Left colon (tissue), 2 donors: ENCODE data around the gene AHNAK. TPM values are rescaled to one million over a fixed set of nuclear protein-coding genes. Genes with fewer than 3 reads are reported as not detected.
"Not testable (repeated sequence)": the region's sequence is repeated elsewhere in the genome, so short reads cannot be mapped to it uniquely, and the experiment has no call there.

Experiments
- ATAC-seq: fragments of 200-7000 bp; cut with Tn5 transposase; one replicate; pipeline ENCODE4 v1.9.1; 2020; ENCODE audit warnings: mild to moderate bottlenecking, moderate library complexity
- DNase-seq, 2 donors: peaks; one replicate each; pipeline ENCODE4 v3.0.0-alpha.2; 2020
- intact Hi-C, 2 donors: fragments of 100-400 bp; cut with DNase I in 1 of 2; cut with micrococcal nuclease in 1 of 2; formaldehyde crosslinking; loops; one replicate each; pipeline versions ENCODE4 v1.11.2 to v1.14.0; 2022; cut with DNase I, micrococcal nuclease
- total RNA-seq, 2 donors: library from RNA; stranded (reverse); fragmentation: NEBNext Ultra II Directional; extraction: Animal tissue kit (Norgen Biotek cat#: 25700); gene quantifications; one replicate each; pipeline ENCODE4 v1.2.1, GENCODE V29; 2021
- donor health status: DM: no; HTN: no; CAD: no.
- donor health status: DM: yes; HTN: yes; CAD: no.

The AHNAK gene
- total RNA-seq, 2 donors from 2014 or later: 629 to 631 TPM

DNA sequence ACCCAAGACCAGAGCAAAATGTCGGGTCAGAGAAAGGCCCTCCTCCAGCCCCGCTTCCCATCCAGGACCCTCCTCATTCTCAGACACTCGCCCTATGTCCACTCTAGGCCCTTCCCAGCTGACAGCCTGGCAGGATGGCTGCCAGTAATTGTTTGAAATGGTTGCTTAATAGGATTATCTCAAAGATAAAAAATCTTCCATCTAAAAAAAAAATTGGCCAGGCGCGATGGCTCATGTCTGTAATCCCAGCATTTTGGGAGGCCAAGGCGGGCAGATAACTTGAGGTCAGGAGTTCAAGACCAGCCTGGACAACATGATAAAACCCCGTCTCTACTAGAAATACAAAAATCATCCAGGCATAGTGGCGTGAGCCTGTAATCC, 95.4 kb downstream of the AHNAK start:
- no peak for DNase-seq
- intact Hi-C loops: no loop called here
- no peak for ATAC-seq

- ATAC-seq (no peak), DNase-seq (no peak)
- intact Hi-C loops: no loop called here
Observed at GRCh38 chr11:62450543-62451240, 95.9 kb downstream of the AHNAK start.

- DNase-seq, ATAC-seq, intact Hi-C loops: not testable (repeated sequence)
Observed at GRCh38 chr11:62449912-62450311, 96.7 kb downstream of the AHNAK start.

GRCh38 chr11:62449451-62449851, 97.2 kb downstream of the AHNAK start:
- DNase-seq (peak; percentile 58 to 68), ATAC-seq (peak; percentile 53)
- intact Hi-C loops: no loop called here

DNA sequence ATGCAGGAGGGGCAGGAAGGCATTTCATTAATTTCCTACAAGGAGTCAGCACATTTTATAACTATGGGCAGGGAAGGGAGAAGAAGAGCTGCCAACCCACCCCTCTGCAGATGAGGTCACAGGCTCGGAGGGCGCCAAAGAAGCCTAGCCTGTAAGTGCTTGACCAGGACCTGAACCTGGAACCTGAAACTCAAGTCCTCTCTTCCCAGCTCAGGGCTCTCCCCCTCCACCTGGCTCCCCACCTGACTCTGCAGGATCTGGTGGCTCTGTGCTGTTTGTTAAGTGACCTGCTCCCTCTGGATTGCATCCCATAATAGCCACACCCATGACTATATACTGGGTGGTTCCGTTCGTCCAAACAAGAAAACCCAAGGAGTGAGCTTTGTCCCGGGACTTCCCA, 100.5 kb downstream of the AHNAK start:
- DNase-seq (peak; percentile 44 to 59), ATAC-seq (peak; percentile 88)
- intact Hi-C loops: no loop called here

- DNase-seq (peak in 1 of 2 donors; percentile 39), ATAC-seq (no peak)
- intact Hi-C loops: no loop called here
Observed at GRCh38 chr11:62445314-62445740, 101.3 kb downstream of the AHNAK start.

DNA sequence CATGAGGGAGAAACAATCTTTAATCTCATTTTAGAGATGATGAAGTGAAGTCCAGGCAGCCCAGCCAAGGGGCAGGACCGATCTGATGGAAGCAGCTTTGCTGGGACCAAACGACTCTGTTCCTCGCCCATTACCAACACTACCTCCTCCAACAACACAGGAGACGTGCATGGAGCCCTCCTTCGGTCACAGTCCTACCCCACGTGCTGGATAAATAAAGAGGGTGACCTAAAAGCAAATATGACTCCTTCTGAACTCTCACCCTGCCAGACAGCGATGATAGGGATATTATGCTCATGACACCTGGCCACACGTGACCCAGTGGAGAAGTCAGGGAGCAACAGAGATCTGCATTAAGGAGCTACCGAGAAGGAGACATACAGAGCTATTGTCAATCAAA, 101.8 kb downstream of the AHNAK start:
- DNase-seq: no peak
- peak; percentile 54 for ATAC-seq

GRCh38 chr11:62444236-62444833, 102.3 kb downstream of the AHNAK start:
- ATAC-seq (peak; percentile 22), DNase-seq (peak; percentile 59 to 67)
- intact Hi-C loops: no loop called here

More for the DNA sequence above, 101.8 kb downstream of the AHNAK start:
- intact Hi-C loops: no loop called here

DNA sequence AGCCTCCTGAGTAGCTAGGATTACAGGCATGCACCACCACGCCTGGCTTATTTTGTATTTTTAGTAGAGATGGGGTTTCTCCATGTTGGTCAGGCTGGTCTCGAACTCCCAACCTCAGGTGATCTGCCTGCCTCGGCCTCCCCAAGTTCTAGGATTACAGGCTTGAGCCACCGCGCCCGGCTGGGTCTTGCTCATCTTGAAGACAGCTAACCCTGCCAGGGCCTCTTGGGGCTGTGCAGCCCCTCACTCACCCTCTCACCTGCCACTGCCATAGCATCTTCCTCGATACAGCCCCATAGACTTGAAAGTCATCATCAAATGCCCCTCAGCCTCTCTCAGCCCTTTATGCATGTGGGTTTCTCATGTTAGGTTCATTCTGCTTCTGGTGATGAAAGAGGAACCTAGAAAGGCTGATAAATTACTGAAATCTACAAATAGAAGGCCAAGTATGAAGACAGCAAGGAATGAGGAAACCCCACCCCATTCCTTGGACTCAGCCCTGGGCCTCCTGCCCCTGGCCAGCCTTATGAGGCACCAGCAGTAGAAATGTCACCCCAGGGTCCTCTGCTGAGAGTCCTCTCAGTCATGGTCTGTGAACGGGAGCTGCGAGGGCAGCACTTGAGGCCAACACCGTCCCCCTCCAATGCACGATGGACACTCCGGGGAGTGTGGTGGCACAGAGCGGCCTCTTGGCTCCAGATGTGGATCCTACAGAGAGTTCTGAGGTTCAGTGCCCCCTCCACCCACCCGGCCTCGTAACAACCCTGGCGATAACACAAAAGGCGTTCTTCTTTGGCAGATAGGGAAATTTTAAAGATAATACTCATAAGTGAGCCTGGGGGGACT, 103.0 kb downstream of the AHNAK start:
- ATAC-seq (no peak), DNase-seq (no peak)
- intact Hi-C loops: no loop called here

DNA sequence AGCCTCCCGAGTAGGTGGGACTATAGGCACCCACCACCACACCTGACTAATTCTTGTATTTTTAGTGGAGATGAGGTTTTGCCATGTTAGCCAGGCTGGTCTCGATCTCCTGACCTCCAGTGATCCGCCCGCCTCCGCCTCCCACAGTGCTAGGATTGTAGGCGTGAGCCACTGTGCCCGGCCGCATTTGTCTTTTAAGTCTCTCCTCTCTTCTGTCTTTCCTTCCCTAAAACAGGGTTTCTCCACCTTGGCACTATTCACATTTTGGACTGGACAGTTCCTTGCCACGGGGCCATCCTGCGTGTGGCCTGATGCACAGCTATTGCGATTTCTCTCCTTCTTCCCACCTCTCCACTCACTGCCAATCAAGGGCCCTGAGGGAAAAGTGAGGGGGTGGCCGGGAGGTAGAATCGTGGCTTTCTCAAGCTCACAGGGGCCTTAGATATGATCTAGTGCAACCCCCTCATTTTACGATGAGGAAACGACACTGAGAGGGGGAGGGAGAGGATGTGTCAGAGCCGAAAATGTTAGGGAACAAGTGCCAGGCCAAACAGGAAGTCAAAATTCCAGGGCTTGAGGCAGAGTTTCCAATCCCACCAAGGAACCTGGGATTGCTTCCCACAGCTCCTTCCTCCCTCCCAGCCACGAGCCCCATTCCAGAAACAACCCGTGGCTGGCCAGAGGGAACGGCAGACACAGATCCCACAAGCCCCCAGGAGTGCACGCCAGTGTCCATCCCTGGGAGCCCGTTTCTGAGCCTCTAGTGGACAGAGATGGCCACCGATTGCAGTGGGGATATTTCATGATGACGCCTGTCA, 106.6 kb downstream of the AHNAK start:
- intact Hi-C loops: no loop called here
- DNase-seq: no peak
- no peak for ATAC-seq

- intact Hi-C loops: no loop called here
- ATAC-seq (peak; percentile 76), DNase-seq (no peak)
Observed at GRCh38 chr11:62438641-62439040, 108.0 kb downstream of the AHNAK start.

DNA sequence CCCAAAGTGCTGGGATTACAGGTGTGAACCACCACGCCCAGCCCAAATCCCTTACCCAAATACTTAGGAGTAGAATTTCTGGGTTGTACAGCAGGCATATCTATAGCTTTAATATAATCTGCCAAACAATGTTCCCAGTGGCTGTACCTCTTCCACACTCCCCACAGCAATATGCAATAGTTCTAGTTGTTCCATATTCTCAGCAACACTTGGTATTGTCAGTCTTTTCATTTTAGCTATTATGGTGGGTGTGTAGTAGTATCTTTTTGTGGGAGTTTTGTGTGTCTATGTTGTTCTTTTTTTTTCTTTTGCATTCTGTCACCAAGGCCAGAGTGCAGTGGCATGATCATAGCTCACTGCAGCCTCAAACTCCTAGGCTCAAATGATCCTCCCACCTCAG, 109.0 kb downstream of the AHNAK start:
- intact Hi-C loops: no loop called here

GRCh38 chr11:62435846-62436660, 110.6 kb downstream of the AHNAK start:
- DNase-seq (no peak), ATAC-seq (peak; percentile 76)
- intact Hi-C loops: no loop called here

More for the DNA sequence above, 109.0 kb downstream of the AHNAK start:
- DNase-seq: no peak
- ATAC-seq: no peak

DNA sequence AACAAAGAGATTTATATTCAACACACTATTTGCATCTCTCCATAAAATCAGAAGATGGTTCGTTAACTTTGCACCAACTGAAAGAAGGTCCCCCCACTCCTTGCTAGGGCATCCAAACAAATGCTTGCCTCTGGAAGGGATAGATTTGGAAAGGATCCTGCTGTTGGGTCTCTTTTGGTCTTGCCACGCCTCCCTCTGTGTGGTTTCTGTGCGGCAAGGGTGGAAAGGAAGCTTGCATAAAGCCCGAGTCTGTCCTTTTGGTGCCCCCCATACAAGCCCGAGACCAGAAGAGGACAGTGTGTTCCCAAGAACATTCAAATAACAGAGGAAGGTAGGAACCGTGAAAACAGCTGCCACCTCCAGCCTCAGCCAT, 112.7 kb downstream of the AHNAK start:
- peak in 1 of 2 donors; percentile 49 for DNase-seq
- ATAC-seq: no peak
- intact Hi-C loops: no loop called here

DNA sequence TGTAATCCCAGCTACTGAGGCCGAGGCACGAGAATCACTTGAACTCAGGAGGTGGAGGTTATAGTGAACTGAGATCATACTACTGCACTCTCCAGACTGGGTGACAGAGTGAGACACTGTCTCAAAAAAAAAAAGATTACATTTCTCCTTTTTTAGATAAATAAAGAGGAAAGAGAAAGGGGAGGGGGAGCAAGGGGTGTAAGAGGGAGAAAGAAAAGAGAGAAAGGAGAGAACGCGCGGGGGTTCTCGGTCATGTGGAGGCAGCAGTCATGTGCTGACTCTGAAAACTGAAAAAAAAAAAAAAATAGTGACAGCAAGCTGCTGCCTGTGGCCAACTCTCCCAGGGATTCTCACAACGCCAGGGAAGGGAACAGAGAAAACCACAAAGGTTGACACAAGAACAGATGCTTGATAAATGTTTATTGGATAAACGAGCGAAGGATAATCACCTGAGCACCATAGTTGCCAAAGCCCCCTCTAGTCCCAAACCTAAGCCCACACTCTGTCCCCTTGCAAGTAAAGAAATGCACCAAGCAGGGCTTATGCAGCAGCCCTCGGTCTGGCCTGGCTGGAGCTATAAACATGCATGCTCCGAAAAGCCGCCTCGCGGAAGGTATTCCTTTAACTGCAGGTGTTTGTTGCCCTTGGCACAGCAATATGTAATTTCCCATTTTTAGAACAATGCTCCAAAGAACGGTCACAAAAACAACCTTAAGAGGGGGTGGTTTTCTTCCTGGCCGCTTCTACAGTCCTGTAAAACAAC, 113.3 kb downstream of the AHNAK start:
- DNase-seq (peak in 1 of 2 donors; percentile 36), ATAC-seq (peak; percentile 50)
- intact Hi-C loops: no loop called here

GRCh38 chr11:62432695-62433094, 113.9 kb downstream of the AHNAK start:
- no peak for ATAC-seq
- intact Hi-C loops: no loop called here
- DNase-seq: no peak

DNA sequence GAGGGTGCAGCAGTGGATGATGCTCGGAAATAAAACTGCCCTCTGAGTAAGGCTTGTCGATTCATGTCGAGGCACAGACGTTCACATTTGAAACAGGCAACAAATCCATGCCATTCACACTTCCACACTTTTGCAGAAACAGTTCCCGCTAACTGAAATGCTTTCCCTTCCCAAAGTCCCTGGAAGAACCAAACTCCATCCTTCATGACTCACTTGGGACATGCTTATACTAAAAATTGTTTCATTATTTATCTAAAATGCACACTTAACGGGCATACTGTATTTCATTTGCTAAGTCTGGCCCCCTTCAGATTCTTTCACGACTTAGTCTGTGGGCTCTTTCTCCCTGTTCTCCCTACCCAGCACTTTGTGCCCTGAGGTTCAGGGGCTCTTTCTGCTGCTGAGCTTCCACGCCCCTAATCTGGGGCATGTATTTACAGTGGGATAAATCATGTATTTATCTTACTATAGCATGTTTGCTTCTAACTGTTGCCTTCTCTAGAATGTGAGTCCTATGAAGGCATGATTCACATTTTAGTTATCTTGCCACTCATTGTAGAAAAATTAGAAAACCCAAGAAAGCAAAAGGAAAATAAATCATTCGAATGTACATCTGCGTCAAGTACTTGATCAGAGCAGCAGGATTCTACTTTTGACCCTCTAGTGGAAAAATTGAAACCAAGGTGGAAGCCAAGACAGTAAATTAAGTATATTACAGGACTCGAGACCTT, 115.3 kb downstream of the AHNAK start:
- intact Hi-C loops: no loop called here
- DNase-seq (no peak), ATAC-seq (no peak)
